Astrocyte (in vitro differentiated cells and primary cell): ENCODE measurements around the gene COG3.

Experiments used
- CTCF ChIP-seq: IDR thresholded peaks from 2 replicates; pipeline ENCODE4 v1.5.1; 2011; ENCODE audit warnings: low read depth, mild to moderate bottlenecking, inconsistent platforms, low read length, moderate library complexity; ENCODE audit not compliant: insufficient read depth
- EZH2 ChIP-seq: IDR thresholded peaks from 2 replicates; pipeline ENCODE4 v1.6.1; 2012; ENCODE audit warnings: mild to moderate bottlenecking, low read length, inconsistent platforms; ENCODE audit not compliant: insufficient read depth

GRCh38 chr13:45482571-45483173, 17.9 kb downstream of the COG3 start:
- TF ChIP-seq CTCF (no peak), EZH2 (no peak)
